Measurements from ENCODE around the gene KLHDC8A. TPM values are rescaled to one million over a fixed set of nuclear protein-coding genes. Genes with fewer than 3 reads are reported as not detected.
A peak's percentile ranks its signal among the peaks of the same experiment; 100 is the strongest.
"Not testable (repeated sequence)": the region's sequence is repeated elsewhere in the genome, so short reads cannot be mapped to it uniquely, and the experiment has no call there.

Gene KLHDC8A
- total RNA-seq, 1 donor from 2014 or later: 0.78 TPM

GRCh38 chr1:205369701-205370123, 13.0 kb upstream of the KLHDC8A start:
- Histone ChIP-seq H3K36me3 (no peaks in the 10 kb centered on the region), H3K27ac (no peak overlapping the region), H3K9me3 (no peaks in the 10 kb centered on the region), H3K4me1 (peaks cover 15% of the 10 kb centered on the region), H3K4me3 (no peak overlapping the region), H3K27me3 (no peaks in the 10 kb centered on the region)
- ATAC-seq (no peak), DNase-seq (no peak)
- TF ChIP-seq, protein P1, sequence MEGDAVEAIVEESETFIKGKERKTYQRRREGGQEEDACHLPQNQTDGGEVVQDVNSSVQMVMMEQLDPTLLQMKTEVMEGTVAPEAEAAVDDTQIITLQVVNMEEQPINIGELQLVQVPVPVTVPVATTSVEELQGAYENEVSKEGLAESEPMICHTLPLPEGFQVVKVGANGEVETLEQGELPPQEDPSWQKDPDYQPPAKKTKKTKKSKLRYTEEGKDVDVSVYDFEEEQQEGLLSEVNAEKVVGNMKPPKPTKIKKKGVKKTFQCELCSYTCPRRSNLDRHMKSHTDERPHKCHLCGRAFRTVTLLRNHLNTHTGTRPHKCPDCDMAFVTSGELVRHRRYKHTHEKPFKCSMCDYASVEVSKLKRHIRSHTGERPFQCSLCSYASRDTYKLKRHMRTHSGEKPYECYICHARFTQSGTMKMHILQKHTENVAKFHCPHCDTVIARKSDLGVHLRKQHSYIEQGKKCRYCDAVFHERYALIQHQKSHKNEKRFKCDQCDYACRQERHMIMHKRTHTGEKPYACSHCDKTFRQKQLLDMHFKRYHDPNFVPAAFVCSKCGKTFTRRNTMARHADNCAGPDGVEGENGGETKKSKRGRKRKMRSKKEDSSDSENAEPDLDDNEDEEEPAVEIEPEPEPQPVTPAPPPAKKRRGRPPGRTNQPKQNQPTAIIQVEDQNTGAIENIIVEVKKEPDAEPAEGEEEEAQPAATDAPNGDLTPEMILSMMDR (IDR thresholded peaks at IDR 0.05): no peak
- intact Hi-C loops (cut with DNase I): no loop called here

GRCh38 chr1:205368478-205368877, 11.8 kb upstream of the KLHDC8A start:
- no peak overlapping the region for H3K27ac ChIP-seq
- H3K4me1 ChIP-seq: peaks cover 8% of the 10 kb centered on the region
- intact Hi-C loops (cut with DNase I): no loop called here
- TF ChIP-seq, protein P1 (IDR thresholded peaks at IDR 0.05): no peak
- H3K27me3 ChIP-seq: no peaks in the 10 kb centered on the region
- H3K36me3 ChIP-seq: no peaks in the 10 kb centered on the region
- no peak for ATAC-seq
- H3K4me3 ChIP-seq: no peak overlapping the region
- H3K9me3 ChIP-seq: no peaks in the 10 kb centered on the region
- DNase-seq: no peak

GRCh38 chr1:205365945-205366463, 9.3 kb upstream of the KLHDC8A start:
- H3K36me3 ChIP-seq: no peaks in the 10 kb centered on the region
- no peaks in the 10 kb centered on the region for H3K27me3 ChIP-seq
- TF ChIP-seq, protein P1 (IDR thresholded peaks at IDR 0.05): no peak
- intact Hi-C loops (cut with DNase I): no loop called here
- no peak overlapping the region for H3K4me3 ChIP-seq
- H3K27ac ChIP-seq: no peak overlapping the region
- no peaks in the 10 kb centered on the region for H3K4me1 ChIP-seq
- DNase-seq: no peak
- no peaks in the 10 kb centered on the region for H3K9me3 ChIP-seq
- peak; percentile 25 for ATAC-seq

GRCh38 chr1:205365086-205365485, 8.4 kb upstream of the KLHDC8A start:
- DNase-seq; H3K27me3 ChIP-seq; H3K9me3 ChIP-seq; H3K36me3 ChIP-seq; H3K27ac ChIP-seq; intact Hi-C loops (cut with DNase I); H3K4me3 ChIP-seq; ATAC-seq; H3K4me1 ChIP-seq: not testable (repeated sequence)

GRCh38 chr1:205360891-205361290, 4.2 kb upstream of the KLHDC8A start:
- ATAC-seq (no peak), DNase-seq (no peak)
- no peaks in the 10 kb centered on the region for H3K4me1 ChIP-seq
- H3K27me3 ChIP-seq: peaks cover 20% of the 10 kb centered on the region
- H3K27ac ChIP-seq: no peak overlapping the region
- no peaks in the 10 kb centered on the region for H3K36me3 ChIP-seq
- no peaks in the 10 kb centered on the region for H3K9me3 ChIP-seq
- no peak overlapping the region for H3K4me3 ChIP-seq
- intact Hi-C loops (cut with DNase I): no loop called here
- TF ChIP-seq, protein P1 (IDR thresholded peaks at IDR 0.05): no peak

- Histone ChIP-seq H3K4me1 (no peaks in the 10 kb centered on the region), H3K4me3 (no peak overlapping the region), H3K9me3 (no peaks in the 10 kb centered on the region), H3K27me3 (peaks cover 20% of the 10 kb centered on the region), H3K36me3 (no peaks in the 10 kb centered on the region), H3K27ac (no peak overlapping the region)
- intact Hi-C loops (cut with DNase I): loop anchor here (10.0 kb wide), 1 partner anchor 125 kb away; no protein-coding TSS in a partner anchor
- DNase-seq: peak; percentile 25
- TF ChIP-seq, protein P1 (IDR thresholded peaks at IDR 0.05): no peak
- no peak for ATAC-seq
These were observed 3.2 kb upstream of the KLHDC8A start for GRCh38 chr1:205359771-205360565.
